Activated naive CD4-positive, alpha-beta T cell treated with Interleukin-2 at 50 U/mL for 16 hours (primary cell): Measurements from ENCODE around the gene MUL1.

Experiments used
- DNase-seq: peaks from one replicate; pipeline ENCODE4 v3.0.0-alpha.2; 2020

The MUL1 gene

DNA sequence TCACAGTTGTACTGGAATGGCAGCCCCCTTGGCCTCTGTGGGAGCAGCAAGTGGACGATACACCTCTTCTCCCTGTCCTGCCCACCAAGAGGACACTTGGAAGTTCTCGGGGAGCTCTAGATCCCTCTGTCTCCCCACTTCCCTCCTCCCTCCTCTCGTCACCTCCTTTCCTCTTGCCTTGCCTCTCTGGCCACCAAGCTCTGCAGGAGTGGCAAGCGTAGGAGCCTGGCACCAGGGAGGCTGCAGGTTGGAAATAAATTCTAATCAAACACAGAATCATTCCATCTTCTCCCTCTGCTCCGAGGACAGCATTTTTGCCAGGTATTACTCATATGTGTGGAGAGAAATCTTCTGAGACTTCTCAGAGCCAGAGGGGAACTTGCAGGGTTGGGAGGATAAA, 42.8 kb downstream of the MUL1 start:
- DNase-seq, result no peak

DNA sequence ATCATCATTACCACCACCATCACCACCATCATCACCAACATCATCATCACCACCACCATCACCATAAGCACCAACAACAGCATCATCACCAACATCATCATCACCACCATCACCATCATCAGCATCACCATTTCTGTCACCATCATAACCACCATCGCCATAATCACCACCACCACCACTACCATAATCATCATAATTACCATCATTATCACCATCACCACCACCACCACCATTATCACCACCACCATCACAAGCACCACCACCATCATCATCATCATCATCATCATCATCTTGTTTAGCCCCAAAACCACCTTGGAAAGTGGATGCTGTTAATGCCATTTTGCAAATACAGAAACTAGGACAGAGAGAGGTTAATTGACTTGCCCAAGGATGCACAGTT, 44.4 kb downstream of the MUL1 start:
- no peak for DNase-seq

GRCh38 chr1:20462397-20462796, 45.6 kb downstream of the MUL1 start:
- DNase-seq, result no peak

- DNase-seq, result no peak
These were observed 49.2 kb downstream of the MUL1 start for GRCh38 chr1:20458717-20459116.

GRCh38 chr1:20454004-20454403, 53.9 kb downstream of the MUL1 start:
- no peak for DNase-seq

- DNase-seq, result no peak
These were observed 58.1 kb downstream of the MUL1 start for GRCh38 chr1:20449735-20450311.
